ENCODE results near the gene REEP5.

DNA sequence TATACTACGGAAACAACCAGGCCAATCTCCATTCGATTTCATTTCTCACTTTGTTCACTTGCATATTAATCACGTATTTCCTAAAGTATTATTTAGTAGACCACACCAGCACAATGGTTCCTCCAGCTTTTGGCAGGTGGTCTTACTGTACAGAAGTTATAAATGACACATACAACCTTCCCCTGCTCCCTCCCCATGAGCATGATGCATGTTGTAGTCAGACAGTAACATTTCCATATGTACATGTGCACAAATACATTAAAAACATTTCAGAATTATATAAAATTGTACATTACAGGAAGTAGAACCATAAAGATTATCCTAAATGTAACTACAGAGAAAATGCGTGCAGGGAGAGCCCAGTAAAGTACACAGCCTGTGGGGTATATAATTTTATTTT, 43.9 kb downstream of the REEP5 start:
- no peak for TF ChIP-seq RAD21 (CRISPR knock-in tag; conservative IDR thresholded peaks at IDR 0.05 in 1 of 2, IDR thresholded peaks at IDR 0.05 in 1 of 2)
- TF ChIP-seq, protein P1, sequence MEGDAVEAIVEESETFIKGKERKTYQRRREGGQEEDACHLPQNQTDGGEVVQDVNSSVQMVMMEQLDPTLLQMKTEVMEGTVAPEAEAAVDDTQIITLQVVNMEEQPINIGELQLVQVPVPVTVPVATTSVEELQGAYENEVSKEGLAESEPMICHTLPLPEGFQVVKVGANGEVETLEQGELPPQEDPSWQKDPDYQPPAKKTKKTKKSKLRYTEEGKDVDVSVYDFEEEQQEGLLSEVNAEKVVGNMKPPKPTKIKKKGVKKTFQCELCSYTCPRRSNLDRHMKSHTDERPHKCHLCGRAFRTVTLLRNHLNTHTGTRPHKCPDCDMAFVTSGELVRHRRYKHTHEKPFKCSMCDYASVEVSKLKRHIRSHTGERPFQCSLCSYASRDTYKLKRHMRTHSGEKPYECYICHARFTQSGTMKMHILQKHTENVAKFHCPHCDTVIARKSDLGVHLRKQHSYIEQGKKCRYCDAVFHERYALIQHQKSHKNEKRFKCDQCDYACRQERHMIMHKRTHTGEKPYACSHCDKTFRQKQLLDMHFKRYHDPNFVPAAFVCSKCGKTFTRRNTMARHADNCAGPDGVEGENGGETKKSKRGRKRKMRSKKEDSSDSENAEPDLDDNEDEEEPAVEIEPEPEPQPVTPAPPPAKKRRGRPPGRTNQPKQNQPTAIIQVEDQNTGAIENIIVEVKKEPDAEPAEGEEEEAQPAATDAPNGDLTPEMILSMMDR (IDR thresholded peaks at IDR 0.05 in 2 of 3, conservative IDR thresholded peaks at IDR 0.05 in 1 of 3; ENCODE audit: insufficient read depth in 2 of 3, low read depth in 1 of 3, low read length in 3 of 3), result no peak
- TF ChIP-seq, protein P2, sequence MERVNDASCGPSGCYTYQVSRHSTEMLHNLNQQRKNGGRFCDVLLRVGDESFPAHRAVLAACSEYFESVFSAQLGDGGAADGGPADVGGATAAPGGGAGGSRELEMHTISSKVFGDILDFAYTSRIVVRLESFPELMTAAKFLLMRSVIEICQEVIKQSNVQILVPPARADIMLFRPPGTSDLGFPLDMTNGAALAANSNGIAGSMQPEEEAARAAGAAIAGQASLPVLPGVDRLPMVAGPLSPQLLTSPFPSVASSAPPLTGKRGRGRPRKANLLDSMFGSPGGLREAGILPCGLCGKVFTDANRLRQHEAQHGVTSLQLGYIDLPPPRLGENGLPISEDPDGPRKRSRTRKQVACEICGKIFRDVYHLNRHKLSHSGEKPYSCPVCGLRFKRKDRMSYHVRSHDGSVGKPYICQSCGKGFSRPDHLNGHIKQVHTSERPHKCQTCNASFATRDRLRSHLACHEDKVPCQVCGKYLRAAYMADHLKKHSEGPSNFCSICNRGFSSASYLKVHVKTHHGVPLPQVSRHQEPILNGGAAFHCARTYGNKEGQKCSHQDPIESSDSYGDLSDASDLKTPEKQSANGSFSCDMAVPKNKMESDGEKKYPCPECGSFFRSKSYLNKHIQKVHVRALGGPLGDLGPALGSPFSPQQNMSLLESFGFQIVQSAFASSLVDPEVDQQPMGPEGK (CRISPR knock-in tag; IDR thresholded peaks at IDR 0.05; ENCODE audit: borderline replicate concordance), result no peak
- TF ChIP-seq, protein P3, sequence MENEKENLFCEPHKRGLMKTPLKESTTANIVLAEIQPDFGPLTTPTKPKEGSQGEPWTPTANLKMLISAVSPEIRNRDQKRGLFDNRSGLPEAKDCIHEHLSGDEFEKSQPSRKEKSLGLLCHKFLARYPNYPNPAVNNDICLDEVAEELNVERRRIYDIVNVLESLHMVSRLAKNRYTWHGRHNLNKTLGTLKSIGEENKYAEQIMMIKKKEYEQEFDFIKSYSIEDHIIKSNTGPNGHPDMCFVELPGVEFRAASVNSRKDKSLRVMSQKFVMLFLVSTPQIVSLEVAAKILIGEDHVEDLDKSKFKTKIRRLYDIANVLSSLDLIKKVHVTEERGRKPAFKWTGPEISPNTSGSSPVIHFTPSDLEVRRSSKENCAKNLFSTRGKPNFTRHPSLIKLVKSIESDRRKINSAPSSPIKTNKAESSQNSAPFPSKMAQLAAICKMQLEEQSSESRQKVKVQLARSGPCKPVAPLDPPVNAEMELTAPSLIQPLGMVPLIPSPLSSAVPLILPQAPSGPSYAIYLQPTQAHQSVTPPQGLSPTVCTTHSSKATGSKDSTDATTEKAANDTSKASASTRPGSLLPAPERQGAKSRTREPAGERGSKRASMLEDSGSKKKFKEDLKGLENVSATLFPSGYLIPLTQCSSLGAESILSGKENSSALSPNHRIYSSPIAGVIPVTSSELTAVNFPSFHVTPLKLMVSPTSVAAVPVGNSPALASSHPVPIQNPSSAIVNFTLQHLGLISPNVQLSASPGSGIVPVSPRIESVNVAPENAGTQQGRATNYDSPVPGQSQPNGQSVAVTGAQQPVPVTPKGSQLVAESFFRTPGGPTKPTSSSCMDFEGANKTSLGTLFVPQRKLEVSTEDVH (IDR thresholded peaks at IDR 0.05; ENCODE audit: low read depth, partially characterized antibody), result no peak
- no peak for TF ChIP-seq KDM1A (IDR thresholded peaks at IDR 0.05)
- TF ChIP-seq NR2C2 (CRISPR knock-in tag; IDR thresholded peaks at IDR 0.05), result no peak
- no peak for TF ChIP-seq NR2C2 (tag; IDR thresholded peaks at IDR 0.05)
- no peak for TF ChIP-seq HNRNPL (IDR thresholded peaks at IDR 0.05; ENCODE audit: low read depth, low read length)
- no peak for TF ChIP-seq HDGF (IDR thresholded peaks at IDR 0.05)
- TF ChIP-seq ZNF830 (CRISPR knock-in tag; IDR thresholded peaks at IDR 0.05), result no peak
- no peak for TF ChIP-seq TBP (optimal IDR thresholded peaks at IDR 0.05; ENCODE audit: low read depth, low read length)
- no peak for TF ChIP-seq ZNF274 (IDR thresholded peaks at IDR 0.05; ENCODE audit: borderline replicate concordance, low read depth, low read length)
- TF ChIP-seq JUND (IDR thresholded peaks at IDR 0.05; ENCODE audit: borderline replicate concordance, low read depth, low read length), result no peak
- no peak for TF ChIP-seq JUND (tag; IDR thresholded peaks at IDR 0.05; ENCODE audit: borderline replicate concordance, low read depth, low read length)
- TF ChIP-seq POLR2A (conservative IDR thresholded peaks at IDR 0.05), result no peak
